GM12874 (cell line): ENCODE results near the gene FUNDC2.

ENCODE experiments used
- TF ChIP-seq, protein P1 (sequence below): IDR thresholded peaks from 2 replicates; pipeline ENCODE4 v1.5.1; 2011; ENCODE audit warnings: low read depth, mild to moderate bottlenecking, control low read depth, low read length, moderate library complexity; ENCODE audit not compliant: insufficient read depth

The FUNDC2 gene

GRCh38 chrX:155009994-155010472 lies 16.6 kb upstream of the FUNDC2 start:
- TF ChIP-seq, protein P1, sequence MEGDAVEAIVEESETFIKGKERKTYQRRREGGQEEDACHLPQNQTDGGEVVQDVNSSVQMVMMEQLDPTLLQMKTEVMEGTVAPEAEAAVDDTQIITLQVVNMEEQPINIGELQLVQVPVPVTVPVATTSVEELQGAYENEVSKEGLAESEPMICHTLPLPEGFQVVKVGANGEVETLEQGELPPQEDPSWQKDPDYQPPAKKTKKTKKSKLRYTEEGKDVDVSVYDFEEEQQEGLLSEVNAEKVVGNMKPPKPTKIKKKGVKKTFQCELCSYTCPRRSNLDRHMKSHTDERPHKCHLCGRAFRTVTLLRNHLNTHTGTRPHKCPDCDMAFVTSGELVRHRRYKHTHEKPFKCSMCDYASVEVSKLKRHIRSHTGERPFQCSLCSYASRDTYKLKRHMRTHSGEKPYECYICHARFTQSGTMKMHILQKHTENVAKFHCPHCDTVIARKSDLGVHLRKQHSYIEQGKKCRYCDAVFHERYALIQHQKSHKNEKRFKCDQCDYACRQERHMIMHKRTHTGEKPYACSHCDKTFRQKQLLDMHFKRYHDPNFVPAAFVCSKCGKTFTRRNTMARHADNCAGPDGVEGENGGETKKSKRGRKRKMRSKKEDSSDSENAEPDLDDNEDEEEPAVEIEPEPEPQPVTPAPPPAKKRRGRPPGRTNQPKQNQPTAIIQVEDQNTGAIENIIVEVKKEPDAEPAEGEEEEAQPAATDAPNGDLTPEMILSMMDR = no peak

DNA sequence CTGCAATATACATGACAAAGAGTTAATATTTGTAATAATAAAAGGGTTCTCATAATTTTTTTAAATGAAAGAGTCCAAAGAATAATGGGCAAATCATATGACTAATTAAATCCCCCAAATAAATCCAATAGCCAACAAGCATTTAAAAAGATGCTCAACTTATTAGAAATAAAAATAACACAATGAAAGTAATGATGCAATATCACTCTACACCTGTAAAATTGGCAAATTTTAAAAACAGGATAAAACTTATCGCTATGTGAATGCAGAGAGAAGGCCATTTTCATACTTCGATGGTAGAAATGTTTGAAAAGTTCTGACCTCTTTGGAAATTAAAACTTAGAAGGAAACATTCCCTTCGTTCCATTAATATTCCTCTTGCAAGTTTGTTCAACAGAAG lies 6.1 kb upstream of the FUNDC2 start:
- TF ChIP-seq, protein P1 = no peak

DNA sequence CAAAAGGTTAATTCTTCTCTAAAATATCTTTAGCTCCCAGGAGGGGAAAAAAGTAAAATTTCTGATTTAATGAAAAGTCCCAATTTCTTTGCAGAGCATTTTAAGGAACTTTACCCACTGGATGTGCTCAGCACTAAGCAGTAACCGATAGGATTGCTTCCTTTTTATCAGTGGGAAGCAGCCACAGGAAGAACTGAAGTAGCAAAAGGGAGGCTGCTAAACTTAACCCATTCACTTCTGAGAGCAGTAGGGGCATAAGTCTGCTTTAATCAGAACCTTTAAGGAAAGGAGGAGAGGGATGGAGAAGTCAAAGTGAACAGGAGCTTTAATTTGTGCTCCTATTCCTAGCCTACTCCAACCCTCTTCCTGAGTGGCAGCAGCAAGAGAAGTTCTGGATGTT lies 4.1 kb upstream of the FUNDC2 start, which contains the start of gene F8:
Gene F8, minus strand, starts transcription at position 139 of the 400 bp plus-strand sequence. CDS start 171 bp downstream, outside the sequence.
- TF ChIP-seq, protein P1 = no peak

DNA sequence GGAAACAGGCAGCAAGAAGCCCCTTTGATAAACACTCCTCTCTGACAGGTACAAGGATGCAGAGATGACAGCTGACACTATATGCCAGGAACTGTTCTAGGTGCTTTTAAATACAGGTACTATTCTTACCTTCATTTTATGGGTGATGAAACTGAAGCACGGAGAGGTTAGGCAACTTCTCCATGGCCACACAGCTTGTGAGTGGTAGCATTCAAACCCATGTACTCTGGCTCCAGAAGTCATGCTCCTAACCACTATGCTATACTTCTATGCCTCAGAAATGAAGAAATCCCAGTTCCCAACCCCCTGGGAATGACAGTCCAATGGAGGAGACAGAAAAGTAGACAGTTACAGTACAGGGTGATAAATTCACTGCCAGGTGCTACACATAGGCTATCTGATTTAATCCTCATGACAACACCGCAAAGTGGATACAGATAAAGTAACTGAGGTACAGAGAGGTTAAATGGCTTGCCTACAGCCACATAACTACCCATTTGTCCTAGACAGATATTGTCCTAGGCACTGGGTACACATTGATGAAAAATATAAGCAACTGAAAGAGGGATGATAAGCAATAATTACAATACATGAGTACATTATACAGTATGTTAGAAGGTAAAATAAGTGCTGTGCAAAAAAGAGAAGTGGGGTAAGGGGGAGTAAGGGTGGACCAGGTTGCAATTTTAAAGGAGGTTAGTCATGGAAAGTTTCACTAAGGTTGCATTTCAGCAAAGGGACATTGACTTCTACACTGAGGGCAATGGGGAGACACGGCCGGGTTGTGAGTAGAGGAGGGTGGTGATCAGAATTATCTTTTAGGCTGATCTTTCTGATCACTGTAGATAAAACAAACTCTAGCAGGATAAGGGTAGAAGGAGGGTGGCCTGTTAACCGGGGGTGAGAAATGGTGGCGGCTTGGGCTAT lies 2.5 kb upstream of the FUNDC2 start:
- TF ChIP-seq, protein P1 = no peak

DNA sequence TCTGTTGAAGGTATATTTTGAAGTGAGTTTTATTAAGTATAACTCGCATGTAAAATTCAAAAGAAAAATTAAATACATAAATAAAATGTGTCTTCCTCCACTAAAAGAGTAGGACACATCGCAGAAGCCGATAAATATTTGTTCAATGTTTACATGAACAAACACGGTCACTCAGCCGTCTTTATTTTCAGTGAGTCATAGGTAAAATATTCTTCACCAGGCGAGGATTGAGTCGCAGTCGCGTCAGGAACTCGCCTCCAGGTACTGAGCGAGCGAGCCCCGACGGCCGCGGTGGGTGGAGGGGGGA lies 271 bp upstream of the FUNDC2 start:
- TF ChIP-seq, protein P1 = no peak

- TF ChIP-seq, protein P1 = no peak
These were observed 944 bp downstream of the FUNDC2 start for GRCh38 chrX:155027509-155028066.

- TF ChIP-seq, protein P1 = no peak
These were observed 1.5 kb downstream of the FUNDC2 start for GRCh38 chrX:155028129-155028528.
